ACHN (cell line): ENCODE results near the gene IL22RA2.
"Not testable (repeated sequence)": the region's sequence is repeated elsewhere in the genome, so short reads cannot be mapped to it uniquely, and the experiment has no call there.

Source experiments
- DNase-seq: peaks from one replicate; pipeline ENCODE4 v3.0.0-alpha.2; 2015
- in situ Hi-C: cut with HindIII; loops from 2 replicates; pipeline ENCODE4 v1.10.0; 2017; ENCODE audit warnings: low sequenced_read_pairs, low pct_ligation_motif_present, low pct_unique_long_range_greater_than_20kb

Gene IL22RA2, protein sequence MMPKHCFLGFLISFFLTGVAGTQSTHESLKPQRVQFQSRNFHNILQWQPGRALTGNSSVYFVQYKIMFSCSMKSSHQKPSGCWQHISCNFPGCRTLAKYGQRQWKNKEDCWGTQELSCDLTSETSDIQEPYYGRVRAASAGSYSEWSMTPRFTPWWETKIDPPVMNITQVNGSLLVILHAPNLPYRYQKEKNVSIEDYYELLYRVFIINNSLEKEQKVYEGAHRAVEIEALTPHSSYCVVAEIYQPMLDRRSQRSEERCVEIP

DNA sequence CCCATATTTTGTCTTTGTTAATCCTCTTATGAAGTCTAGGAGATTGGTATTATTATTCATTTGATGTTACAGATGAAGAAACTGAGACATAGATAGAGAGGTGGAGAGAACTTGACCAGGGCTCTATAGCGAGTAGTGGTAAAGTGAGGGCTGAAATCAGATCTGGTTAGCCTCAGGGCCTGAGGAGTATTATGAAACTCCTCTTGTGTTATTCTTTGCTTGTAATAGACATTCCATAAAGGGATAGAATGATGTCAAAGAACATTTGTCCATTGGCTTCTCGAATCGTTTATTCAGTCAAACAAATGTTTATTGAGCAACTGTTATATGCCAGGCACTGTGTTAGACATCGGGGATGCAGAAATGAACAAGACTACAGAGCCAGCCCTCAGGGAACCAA, at the start of gene IL22RA2:
TSS of gene IL22RA2 (minus strand) at position 144 of the 400 bp plus-strand sequence. CDS start 11,895 bp downstream, outside the sequence.
- in situ Hi-C loops = no loop called here

DNA sequence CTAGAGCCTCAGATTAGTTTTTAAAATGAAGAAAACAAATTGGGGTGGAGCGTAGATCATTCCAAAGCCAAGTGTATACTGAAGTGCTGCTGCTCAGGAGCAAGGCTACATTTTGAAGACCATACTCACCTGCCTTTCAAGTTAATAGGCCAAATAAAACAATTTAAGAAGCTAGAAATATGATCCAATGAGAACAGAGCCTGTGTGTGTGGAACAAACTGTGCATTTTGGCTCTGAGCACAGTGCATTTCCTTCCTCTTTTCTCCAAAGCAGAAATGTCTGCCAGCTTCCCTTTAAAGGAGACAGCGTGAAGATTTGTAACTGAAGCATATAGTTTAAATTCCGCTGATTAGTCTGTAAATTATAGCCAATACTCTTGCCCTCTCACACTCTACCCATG, 48.9 kb upstream of the IL22RA2 start:
- in situ Hi-C loops = no loop called here

More for the DNA sequence above, at the start of gene IL22RA2:
- no peak for DNase-seq

DNA sequence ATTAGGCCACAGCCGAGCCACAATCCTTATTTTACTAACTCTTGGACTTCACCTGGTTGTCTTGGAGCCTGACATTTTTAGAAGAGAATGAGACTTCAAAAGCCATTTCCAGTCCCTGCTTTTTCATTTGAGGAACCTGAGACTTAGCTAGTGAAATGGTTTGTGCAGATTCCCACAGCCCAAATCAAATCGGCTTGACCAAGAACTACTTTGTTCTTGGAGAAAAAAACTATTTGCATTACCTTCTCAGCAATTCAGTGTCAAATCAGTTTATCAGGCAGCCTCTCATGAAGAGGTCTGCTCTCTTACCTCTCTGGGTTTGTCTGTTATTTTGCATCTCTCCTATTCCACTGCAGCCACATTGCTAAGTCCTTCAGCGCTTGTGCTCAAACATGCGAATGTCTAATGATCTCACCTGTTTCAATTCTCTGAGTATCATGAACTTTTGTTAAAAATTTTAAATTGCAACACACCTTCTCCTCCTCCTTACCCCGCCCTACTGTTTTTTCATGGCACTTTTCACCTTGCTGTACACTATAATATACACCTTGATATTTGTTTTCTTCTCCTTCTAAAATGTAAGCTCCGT, 46.3 kb upstream of the IL22RA2 start:
- no peak for DNase-seq
- in situ Hi-C loops = no loop called here

More for the DNA sequence above, 48.9 kb upstream of the IL22RA2 start:
- no peak for DNase-seq

DNA sequence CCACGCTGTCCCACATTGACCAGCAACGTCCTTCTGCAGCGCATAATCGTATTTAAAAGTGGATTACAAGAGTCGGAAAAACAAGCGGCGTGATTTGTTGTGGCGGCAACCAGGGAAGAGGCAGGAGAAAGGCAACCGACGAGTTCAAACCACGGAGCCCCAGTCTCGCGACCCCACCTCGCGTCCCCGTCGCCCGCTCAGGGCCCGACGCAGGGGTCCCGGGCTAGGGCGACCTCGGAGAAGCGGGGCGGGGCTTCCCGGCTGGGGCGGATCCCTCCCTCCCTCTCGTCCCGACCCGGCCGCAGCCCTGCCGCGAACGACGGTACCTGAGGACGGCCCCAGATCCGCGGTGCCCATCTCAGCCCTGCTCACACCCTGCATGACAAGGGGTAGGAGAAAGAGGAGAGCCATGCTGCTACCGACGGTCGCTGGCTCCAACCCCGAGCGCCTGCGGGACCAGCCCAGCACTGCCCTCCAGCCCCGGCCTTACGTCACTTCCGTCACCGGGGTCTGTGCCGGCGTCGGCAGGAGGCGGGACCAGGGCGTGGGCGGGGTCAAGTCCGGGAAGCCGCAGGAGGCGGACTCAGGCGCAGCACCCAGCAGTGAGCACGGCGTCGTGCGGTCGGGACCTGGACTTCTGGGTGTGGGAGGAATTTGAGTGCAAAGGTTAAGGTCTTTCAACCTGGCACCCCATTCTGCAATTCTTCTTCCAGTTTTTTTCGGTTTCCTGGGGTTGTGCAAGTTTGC, 45.6 kb upstream of the IL22RA2 start, which contains the start of gene IFNGR1:
TSS of gene IFNGR1 (minus strand) at position 469 of the 747 bp plus-strand sequence. CDS start at position 411, 58 bp downstream.
- in situ Hi-C loops = no loop called here
- DNase-seq = peak; percentile 87

DNA sequence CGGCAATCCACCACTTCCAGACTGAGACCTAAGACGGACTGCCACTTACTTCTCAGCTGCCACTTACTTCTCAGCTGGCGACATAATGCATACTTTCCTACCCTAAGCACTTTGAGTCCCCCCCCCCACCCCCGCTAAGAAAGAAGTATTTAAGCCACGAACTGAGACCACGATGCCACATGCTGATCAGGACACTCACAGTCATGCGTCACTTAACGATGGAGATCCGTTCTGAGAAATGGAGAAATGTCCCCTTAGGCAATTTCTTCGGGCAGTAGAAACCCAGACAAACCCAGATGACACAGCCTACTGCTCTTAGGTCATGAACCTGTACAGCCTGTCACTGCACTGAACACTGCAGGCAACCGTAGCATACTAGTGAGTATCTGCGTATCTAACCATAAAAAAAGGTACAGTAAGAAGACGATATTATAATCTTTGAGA, 45.1 kb upstream of the IL22RA2 start:
- DNase-seq = peak; percentile 27
- in situ Hi-C loops = no loop called here

DNA sequence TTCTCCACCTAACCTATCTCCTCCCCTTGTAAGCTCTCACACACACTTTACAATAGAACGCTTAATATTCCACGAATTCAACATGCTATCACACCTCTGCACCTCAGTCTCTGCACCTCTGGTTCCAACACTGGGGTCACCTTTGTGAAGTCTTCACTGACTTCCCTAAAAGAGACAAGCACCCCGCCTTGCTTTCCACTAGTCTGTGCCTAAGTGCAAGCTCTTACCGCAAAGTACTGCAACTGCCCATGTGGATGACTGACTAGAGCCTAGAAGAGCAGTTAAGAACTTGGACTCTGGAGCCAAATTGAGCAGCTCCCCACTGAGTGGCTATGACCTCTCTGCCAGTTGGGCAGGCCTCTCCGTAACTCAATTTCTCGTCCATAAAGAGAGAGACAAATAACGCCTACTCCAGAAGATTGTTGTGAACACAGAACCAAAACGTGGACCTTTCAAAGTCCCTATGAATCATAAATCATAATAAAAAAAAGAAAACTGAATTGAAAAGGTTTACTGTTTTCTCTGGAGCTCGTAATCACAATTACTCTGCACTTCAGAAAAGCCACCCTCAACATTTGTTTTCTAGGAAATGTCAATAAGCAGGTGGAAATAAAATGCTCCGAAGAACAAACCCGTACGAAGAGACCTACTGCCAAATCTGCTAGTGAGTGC, 44.5 kb upstream of the IL22RA2 start:
- in situ Hi-C loops = no loop called here
- no peak for DNase-seq

DNA sequence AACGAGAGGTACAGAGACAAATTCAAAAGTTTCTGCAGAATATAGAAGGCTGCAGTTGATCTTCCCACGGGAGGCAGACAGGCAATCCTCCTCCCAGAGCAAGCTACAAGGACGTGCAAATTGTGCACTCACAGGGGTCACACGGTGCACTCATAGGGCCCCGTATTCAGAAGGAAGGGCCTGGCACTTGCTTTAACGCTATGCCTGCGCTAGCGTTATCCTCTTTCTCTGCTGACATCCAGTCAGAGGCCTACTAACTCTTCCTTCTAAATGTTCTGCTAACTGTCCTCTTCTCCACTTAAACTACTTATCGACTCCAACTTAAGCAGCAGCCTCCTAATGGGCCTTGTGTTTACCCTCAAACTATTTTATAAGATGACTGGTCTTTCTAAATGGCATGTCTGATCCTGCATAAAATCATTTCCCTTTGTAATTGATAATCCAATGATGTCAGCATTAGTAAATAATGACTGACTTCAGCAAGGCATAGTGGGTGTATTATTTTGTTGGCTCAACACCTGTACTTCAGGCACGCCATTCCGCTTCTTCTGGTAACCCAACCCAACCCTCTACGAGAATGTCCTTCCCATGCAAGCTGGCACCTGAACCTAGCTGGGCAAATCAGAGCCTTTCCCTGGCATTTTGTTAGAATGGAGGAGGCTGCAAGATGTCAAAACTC, 43.6 kb upstream of the IL22RA2 start:
- in situ Hi-C loops = no loop called here
- DNase-seq = no peak

DNA sequence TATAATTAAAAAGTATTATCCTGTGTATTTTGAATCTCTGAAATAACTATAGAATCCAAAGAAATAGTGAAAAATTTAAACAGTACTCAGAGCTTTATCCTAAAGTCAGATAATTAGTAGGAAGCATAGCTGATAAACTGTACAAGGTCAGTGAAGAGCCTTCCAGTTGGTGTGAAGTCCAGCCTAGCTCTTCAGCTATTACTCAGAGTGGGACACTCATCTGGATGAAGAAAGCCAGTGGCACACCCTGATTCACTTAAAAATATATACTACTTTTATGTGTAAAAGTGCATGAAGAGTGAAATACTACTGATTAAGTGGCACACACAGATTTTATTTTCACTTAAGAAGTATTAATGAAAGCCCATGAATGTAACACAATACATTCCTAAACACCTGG, 42.7 kb upstream of the IL22RA2 start:
- DNase-seq = no peak
- in situ Hi-C loops = no loop called here

DNA sequence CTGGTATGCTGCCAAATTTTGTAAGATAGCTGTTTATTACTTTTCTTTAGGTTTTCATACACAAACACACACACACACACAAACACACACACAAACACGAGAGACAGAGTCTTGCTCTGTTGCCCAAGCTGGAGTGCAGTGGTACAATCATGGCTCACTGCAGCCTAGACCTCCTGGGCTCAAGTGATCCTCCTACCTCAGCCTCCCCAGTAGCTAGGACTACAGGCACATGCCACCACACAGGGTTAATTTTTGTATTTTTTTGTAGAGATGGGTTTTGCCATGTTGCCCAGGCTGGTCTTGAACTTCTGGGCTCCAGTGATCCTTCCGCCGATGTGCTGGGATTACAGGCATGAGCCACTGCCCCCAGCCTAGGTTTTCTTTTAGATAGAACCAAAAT, 42.2 kb upstream of the IL22RA2 start:
- DNase-seq, in situ Hi-C loops: not testable (repeated sequence)

DNA sequence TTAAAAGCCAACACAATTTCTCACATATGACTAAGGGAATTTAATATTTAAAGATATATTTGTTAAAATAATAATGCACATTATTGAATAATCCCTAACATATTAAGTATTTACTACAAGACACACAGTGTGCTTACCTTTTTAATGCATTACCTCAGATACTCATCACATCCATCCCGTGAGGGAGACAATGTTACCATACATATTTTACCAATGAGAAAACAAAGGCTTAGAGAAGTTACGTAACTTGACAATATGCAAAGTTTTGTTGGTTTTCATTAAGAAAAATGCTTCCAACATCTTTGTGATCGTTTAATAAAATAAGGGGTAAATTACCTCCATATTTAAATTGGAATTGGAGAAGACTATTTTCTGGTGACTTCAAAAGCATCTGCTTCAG, 41.5 kb upstream of the IL22RA2 start:
- in situ Hi-C loops = no loop called here
- no peak for DNase-seq

DNA sequence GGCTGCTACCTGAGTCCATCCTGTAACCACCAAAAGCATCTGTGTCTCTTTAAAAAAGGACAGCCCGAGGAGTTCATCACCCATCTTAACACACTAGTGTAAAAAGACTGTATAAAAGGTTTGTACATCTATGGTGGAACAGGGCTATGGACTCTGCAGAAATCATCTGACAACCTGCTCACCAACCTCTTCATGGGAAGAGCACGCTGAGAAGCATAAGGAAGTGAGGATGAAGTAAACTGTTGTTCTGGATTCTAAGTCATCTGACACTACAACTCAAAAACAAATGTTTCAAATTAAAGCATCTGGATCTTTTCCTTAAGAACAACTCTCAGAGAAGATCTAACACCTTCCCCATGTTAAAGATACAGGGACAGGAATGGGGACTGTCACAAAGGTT, 40.4 kb upstream of the IL22RA2 start:
- in situ Hi-C loops = no loop called here
- no peak for DNase-seq

DNA sequence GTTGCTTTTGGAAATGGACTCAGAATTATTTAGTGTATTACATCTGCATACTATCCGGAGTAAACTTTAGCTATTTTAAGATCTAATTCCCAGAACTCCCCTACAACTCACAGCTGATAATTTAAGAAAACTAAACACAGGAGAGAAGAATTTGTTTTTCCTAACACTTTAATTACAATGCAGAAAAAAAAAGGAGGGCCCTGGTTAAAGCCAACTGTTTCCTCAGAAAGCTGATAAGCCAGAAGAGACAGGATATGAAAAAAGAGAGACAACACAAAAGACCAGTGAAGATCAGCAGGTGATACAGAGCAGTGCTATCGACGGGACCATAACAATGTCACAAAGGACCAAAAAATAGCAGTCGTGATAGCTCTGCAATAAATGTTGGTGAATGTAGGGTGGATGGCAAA, 39.9 kb upstream of the IL22RA2 start:
- DNase-seq = no peak
- in situ Hi-C loops = no loop called here

DNA sequence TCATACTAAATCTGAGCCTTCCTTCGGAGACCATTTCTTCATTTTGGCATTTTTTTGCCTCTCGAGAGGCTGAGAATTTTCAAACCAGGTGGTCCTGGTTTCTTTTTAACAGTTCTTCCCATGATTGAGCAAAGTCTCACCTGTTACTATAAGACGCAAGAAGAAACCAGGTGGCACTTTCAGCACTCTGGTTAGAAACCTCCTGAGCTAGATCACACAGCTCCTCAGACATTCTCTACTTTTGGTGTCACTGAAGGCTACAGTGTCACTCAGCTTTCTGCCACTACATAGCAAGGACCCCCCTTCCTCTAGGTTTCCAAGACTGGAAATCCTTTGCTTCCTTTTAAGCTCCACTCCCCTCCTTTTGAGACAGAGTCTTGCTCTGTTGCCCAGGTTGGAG, 38.5 kb upstream of the IL22RA2 start:
- in situ Hi-C loops = no loop called here
- DNase-seq = no peak

DNA sequence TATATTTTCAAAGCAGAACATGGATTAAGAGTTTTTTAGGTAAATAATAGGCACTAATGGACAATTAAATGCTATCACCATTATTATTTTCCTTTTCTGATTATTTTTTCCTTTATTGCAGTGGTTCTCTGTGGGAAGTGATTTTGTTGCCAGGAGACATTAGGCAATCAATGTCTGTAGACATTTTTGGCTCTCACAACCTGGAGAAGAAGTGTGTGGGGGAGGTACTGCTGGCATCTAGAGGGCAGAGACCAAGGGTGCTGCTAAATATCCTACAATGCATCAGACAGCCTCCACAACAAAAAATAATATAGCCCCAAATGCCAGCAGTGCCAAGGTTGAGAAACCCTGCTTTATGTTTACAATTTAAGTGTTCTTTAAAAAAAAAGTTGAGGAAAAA, 37.5 kb upstream of the IL22RA2 start:
- in situ Hi-C loops = no loop called here
- no peak for DNase-seq

DNA sequence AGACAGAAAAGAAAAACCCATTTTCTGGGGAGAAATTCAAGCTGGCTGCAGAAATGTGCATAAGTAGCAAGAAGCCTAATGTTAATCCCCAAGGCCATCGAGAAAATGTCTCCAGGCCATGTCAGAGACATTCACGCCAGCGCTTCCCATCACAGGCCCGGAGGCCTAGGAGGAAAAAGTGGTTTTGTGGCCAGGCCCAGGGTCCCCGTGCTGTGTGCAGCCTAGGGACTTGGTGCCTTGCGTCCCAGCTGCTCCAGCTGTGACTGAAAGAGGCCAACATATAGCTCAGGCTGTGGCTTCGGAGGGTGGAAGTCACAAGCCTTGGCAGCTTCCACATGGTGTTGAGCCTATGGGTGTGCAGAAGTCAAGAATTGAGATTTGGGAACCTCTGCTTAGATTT, 34.8 kb upstream of the IL22RA2 start:
- in situ Hi-C loops = no loop called here
- DNase-seq = no peak

DNA sequence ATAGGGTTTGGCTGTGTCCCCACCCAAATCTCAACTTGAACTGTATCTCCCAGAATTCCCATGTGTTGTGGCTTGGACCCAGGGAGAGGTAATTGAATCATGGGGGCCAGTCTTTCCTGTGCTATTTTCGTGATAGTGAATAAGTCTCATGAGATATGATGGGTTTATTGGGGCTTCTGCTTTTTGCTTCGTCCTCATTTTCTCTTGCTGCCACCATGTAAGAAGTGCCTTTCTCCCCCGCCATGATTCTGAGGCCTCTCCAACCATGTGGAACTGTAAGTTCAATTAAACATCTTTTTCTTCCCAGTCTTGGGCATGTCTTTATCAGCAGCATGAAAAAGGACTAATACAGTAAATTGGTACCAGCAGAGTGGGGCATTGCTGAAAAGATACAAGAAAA, 34.0 kb upstream of the IL22RA2 start:
- in situ Hi-C loops, DNase-seq: not testable (repeated sequence)

DNA sequence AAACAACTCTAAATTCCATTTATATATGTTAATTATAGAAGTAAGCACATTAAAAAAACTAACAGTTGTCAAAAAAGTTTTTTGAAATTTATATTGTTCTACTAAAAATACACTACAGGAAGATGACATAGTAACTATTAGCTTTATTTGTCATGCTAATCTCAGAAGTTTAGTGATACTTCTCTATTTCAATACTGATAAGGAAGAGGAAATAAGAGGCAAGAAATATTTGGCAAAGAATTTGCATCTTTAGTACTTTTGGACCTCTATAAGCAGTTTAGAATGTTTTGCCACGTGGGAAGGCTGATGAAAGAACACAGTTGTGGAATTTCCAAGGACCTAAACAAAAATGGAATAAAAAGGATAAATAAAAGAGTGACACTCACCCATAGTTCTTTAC, 33.1 kb upstream of the IL22RA2 start:
- in situ Hi-C loops = no loop called here
- DNase-seq = no peak

DNA sequence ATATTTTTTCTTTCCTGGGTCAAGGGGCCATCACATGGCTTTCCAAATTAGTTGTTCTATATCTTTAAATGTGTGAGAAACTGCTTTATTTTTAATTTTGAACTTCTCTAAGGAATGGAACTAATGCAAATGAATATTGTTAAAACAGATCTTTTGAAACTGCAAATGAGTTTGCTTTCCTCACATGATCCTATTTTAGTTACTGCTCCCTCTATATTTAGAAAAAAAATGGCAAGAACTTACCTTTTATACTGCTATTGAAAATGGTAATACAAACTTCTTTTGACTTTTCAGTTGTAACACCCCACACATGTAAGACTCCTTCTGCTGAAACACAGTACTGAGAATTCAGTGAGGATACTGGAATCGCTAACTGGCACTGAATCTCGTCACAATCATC, 29.8 kb upstream of the IL22RA2 start:
- in situ Hi-C loops = no loop called here
- DNase-seq = no peak

DNA sequence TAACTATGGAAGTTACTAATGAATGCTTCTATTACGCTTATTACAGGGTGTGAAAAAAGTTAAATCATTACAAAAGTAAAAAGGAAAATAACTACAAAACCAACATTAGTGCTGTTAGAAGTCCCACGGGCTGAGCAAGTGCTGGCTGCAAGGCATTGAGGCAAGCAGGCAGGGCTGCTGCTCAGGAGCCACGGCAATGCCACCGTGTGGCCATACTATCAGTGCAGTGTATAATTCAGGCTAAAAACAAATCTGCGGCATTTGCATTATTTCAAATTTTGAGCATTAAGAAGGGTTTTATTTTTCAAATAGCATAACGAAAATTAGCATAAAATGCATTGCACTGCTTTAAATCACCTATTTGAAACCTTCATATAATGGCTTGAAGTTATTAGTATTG, 28.6 kb upstream of the IL22RA2 start:
- DNase-seq = peak; percentile 32
- in situ Hi-C loops = no loop called here
